Measurements from ENCODE around the gene SMURF2.

SMURF2 gene

GRCh38 chr17:64538508-64539130 is 123.5 kb downstream of the SMURF2 start:
- Mint-ChIP-seq H3K27me3 (ENCODE audit: low read depth) (no peaks in the 10 kb centered on the region), H3K9me3 (no peaks in the 10 kb centered on the region), H3K4me1 (ENCODE audit: low read depth) (peaks cover 3% of the 10 kb centered on the region), H3K4me3 (no peak overlapping the region), H3K36me3 (ENCODE audit: low read depth) (peaks cover 41% of the 10 kb centered on the region), H3K27ac (no peak overlapping the region)
- no peak for DNase-seq (ENCODE audit: low spot score)

- Mint-ChIP-seq H3K9me3 (no peaks in the 10 kb centered on the region), H3K36me3 (ENCODE audit: low read depth) (peaks cover 49% of the 10 kb centered on the region), H3K27me3 (ENCODE audit: low read depth) (no peaks in the 10 kb centered on the region), H3K4me1 (ENCODE audit: low read depth) (peaks cover 3% of the 10 kb centered on the region), H3K4me3 (no peak overlapping the region), H3K27ac (no peak overlapping the region)
- DNase-seq (ENCODE audit: low spot score) = no peak
These were observed 124.6 kb downstream of the SMURF2 start for GRCh38 chr17:64537488-64537887.

- Mint-ChIP-seq H3K36me3 (ENCODE audit: low read depth) (peaks cover 51% of the 10 kb centered on the region), H3K27ac (no peak overlapping the region), H3K4me1 (ENCODE audit: low read depth) (peaks cover 3% of the 10 kb centered on the region), H3K4me3 (no peak overlapping the region), H3K9me3 (no peaks in the 10 kb centered on the region), H3K27me3 (ENCODE audit: low read depth) (no peaks in the 10 kb centered on the region)
- DNase-seq (ENCODE audit: low spot score) = no peak
These were observed 125.2 kb downstream of the SMURF2 start for GRCh38 chr17:64536913-64537312.

- no peak for DNase-seq (ENCODE audit: low spot score)
- Mint-ChIP-seq H3K4me1 (ENCODE audit: low read depth) (peaks cover 3% of the 10 kb centered on the region), H3K36me3 (ENCODE audit: low read depth) (peaks cover 57% of the 10 kb centered on the region), H3K4me3 (no peak overlapping the region), H3K27ac (no peak overlapping the region), H3K9me3 (no peaks in the 10 kb centered on the region), H3K27me3 (ENCODE audit: low read depth) (no peaks in the 10 kb centered on the region)
These were observed 126.8 kb downstream of the SMURF2 start for GRCh38 chr17:64535357-64535756.

GRCh38 chr17:64534187-64534586 is 127.9 kb downstream of the SMURF2 start:
- no peaks in the 10 kb centered on the region for H3K9me3 Mint-ChIP-seq
- DNase-seq (ENCODE audit: low spot score) = no peak
- H3K4me3 Mint-ChIP-seq = no peak overlapping the region
- no peaks in the 10 kb centered on the region for H3K27me3 Mint-ChIP-seq (ENCODE audit: low read depth)
- H3K4me1 Mint-ChIP-seq (ENCODE audit: low read depth) = peaks cover 3% of the 10 kb centered on the region
- H3K36me3 Mint-ChIP-seq (ENCODE audit: low read depth) = peaks cover 62% of the 10 kb centered on the region
- no peak overlapping the region for H3K27ac Mint-ChIP-seq

- H3K9me3 Mint-ChIP-seq = no peaks in the 10 kb centered on the region
- no peak for DNase-seq (ENCODE audit: low spot score)
- no peaks in the 10 kb centered on the region for H3K27me3 Mint-ChIP-seq (ENCODE audit: low read depth)
- H3K4me3 Mint-ChIP-seq = no peak overlapping the region
- peaks cover 63% of the 10 kb centered on the region for H3K36me3 Mint-ChIP-seq (ENCODE audit: low read depth)
- no peak overlapping the region for H3K27ac Mint-ChIP-seq
- H3K4me1 Mint-ChIP-seq (ENCODE audit: low read depth) = peaks cover 3% of the 10 kb centered on the region
These were observed 128.3 kb downstream of the SMURF2 start for GRCh38 chr17:64533784-64534183.

- DNase-seq (ENCODE audit: low spot score) = no peak
- Mint-ChIP-seq H3K27me3 (ENCODE audit: low read depth) (no peaks in the 10 kb centered on the region), H3K36me3 (ENCODE audit: low read depth) (peaks cover 62% of the 10 kb centered on the region), H3K4me1 (ENCODE audit: low read depth) (peaks cover 3% of the 10 kb centered on the region), H3K27ac (no peak overlapping the region), H3K9me3 (no peaks in the 10 kb centered on the region), H3K4me3 (no peak overlapping the region)
These were observed 129.7 kb downstream of the SMURF2 start for GRCh38 chr17:64532409-64532808.

GRCh38 chr17:64531955-64532371 is 130.1 kb downstream of the SMURF2 start:
- H3K4me1 Mint-ChIP-seq (ENCODE audit: low read depth) = peaks cover 3% of the 10 kb centered on the region
- H3K9me3 Mint-ChIP-seq = no peaks in the 10 kb centered on the region
- no peak overlapping the region for H3K4me3 Mint-ChIP-seq
- H3K36me3 Mint-ChIP-seq (ENCODE audit: low read depth) = peaks cover 61% of the 10 kb centered on the region
- H3K27me3 Mint-ChIP-seq (ENCODE audit: low read depth) = no peaks in the 10 kb centered on the region
- DNase-seq (ENCODE audit: low spot score) = no peak
- H3K27ac Mint-ChIP-seq = no peak overlapping the region

- H3K36me3 Mint-ChIP-seq (ENCODE audit: low read depth) = peaks cover 59% of the 10 kb centered on the region
These were observed 132.9 kb downstream of the SMURF2 start for GRCh38 chr17:64529221-64529620.

GRCh38 chr17:64527914-64528313 is 134.2 kb downstream of the SMURF2 start:
- peaks cover 56% of the 10 kb centered on the region for H3K36me3 Mint-ChIP-seq (ENCODE audit: low read depth)
- H3K9me3 Mint-ChIP-seq = no peaks in the 10 kb centered on the region
- DNase-seq (ENCODE audit: low spot score) = no peak
- H3K4me1 Mint-ChIP-seq (ENCODE audit: low read depth) = no peaks in the 10 kb centered on the region
- H3K4me3 Mint-ChIP-seq = no peak overlapping the region
- no peaks in the 10 kb centered on the region for H3K27me3 Mint-ChIP-seq (ENCODE audit: low read depth)
- H3K27ac Mint-ChIP-seq = no peak overlapping the region

More at GRCh38 chr17:64529221-64529620, 132.9 kb downstream of the SMURF2 start:
- no peak overlapping the region for H3K4me3 Mint-ChIP-seq
- peaks cover 3% of the 10 kb centered on the region for H3K4me1 Mint-ChIP-seq (ENCODE audit: low read depth)
- H3K9me3 Mint-ChIP-seq = no peaks in the 10 kb centered on the region
- H3K27ac Mint-ChIP-seq = no peak overlapping the region
- DNase-seq (ENCODE audit: low spot score) = no peak
- no peaks in the 10 kb centered on the region for H3K27me3 Mint-ChIP-seq (ENCODE audit: low read depth)

- no peak overlapping the region for H3K27ac Mint-ChIP-seq
- peaks cover 44% of the 10 kb centered on the region for H3K36me3 Mint-ChIP-seq (ENCODE audit: low read depth)
- H3K4me3 Mint-ChIP-seq = no peak overlapping the region
- peaks cover under 1% of the 10 kb centered on the region for H3K4me1 Mint-ChIP-seq (ENCODE audit: low read depth)
- no peak for DNase-seq (ENCODE audit: low spot score)
- H3K27me3 Mint-ChIP-seq (ENCODE audit: low read depth) = no peaks in the 10 kb centered on the region
- no peaks in the 10 kb centered on the region for H3K9me3 Mint-ChIP-seq
These were observed 141.7 kb downstream of the SMURF2 start for GRCh38 chr17:64520359-64520758.

GRCh38 chr17:64519601-64520000 is 142.5 kb downstream of the SMURF2 start:
- Mint-ChIP-seq H3K27ac (no peak overlapping the region), H3K4me3 (no peak overlapping the region), H3K9me3 (no peaks in the 10 kb centered on the region), H3K36me3 (ENCODE audit: low read depth) (peaks cover 48% of the 10 kb centered on the region), H3K27me3 (ENCODE audit: low read depth) (no peaks in the 10 kb centered on the region), H3K4me1 (ENCODE audit: low read depth) (peaks cover 2% of the 10 kb centered on the region)
- no peak for DNase-seq (ENCODE audit: low spot score)

GRCh38 chr17:64515829-64516228 is 146.3 kb downstream of the SMURF2 start:
- no peaks in the 10 kb centered on the region for H3K27me3 Mint-ChIP-seq (ENCODE audit: low read depth)
- peaks cover 58% of the 10 kb centered on the region for H3K36me3 Mint-ChIP-seq (ENCODE audit: low read depth)
- H3K9me3 Mint-ChIP-seq = no peaks in the 10 kb centered on the region
- no peak overlapping the region for H3K27ac Mint-ChIP-seq
- no peak overlapping the region for H3K4me3 Mint-ChIP-seq
- H3K4me1 Mint-ChIP-seq (ENCODE audit: low read depth) = peaks cover 6% of the 10 kb centered on the region
- DNase-seq (ENCODE audit: low spot score) = no peak

GRCh38 chr17:64515419-64515818 is 146.7 kb downstream of the SMURF2 start:
- Mint-ChIP-seq H3K4me3 (no peak overlapping the region), H3K9me3 (no peaks in the 10 kb centered on the region), H3K27me3 (ENCODE audit: low read depth) (no peaks in the 10 kb centered on the region), H3K27ac (no peak overlapping the region), H3K36me3 (ENCODE audit: low read depth) (peaks cover 61% of the 10 kb centered on the region), H3K4me1 (ENCODE audit: low read depth) (peaks cover 6% of the 10 kb centered on the region)
- DNase-seq (ENCODE audit: low spot score) = no peak

- DNase-seq (ENCODE audit: low spot score) = no peak
- Mint-ChIP-seq H3K36me3 (ENCODE audit: low read depth) (peaks cover 59% of the 10 kb centered on the region), H3K27ac (no peak overlapping the region), H3K9me3 (no peaks in the 10 kb centered on the region), H3K27me3 (ENCODE audit: low read depth) (peaks cover 8% of the 10 kb centered on the region), H3K4me3 (peak overlapping the region; percentile 48), H3K4me1 (ENCODE audit: low read depth) (peaks cover 26% of the 10 kb centered on the region)
These were observed 152.9 kb downstream of the SMURF2 start for GRCh38 chr17:64509179-64509578.
